K562 (cell line): Measurements from ENCODE around the gene PBXIP1. TPM values are rescaled to one million over a fixed set of nuclear protein-coding genes. Genes with fewer than 3 reads are reported as not detected.
A peak's percentile ranks its signal among the peaks of the same experiment; 100 is the strongest.

Experiments
- BHLHE40 ChIP-seq: IDR thresholded peaks from 2 replicates; pipeline ENCODE4 v1.6.1; 2011; ENCODE audit warnings: low read length, improper control_type of control experiment
- BMI1 ChIP-seq: fragments of 150-350 bp; IDR thresholded peaks from 2 replicates; pipeline ENCODE4 v1.6.1; 2014; ENCODE audit warnings: low read length
- BRF1 ChIP-seq: IDR thresholded peaks from 3 replicates; pipeline ENCODE4 v1.6.1; 2011; ENCODE audit warnings: borderline replicate concordance, mild to moderate bottlenecking; ENCODE audit not compliant: insufficient read length; ENCODE audit errors: extremely low read depth
- CBX8 ChIP-seq: fragments of 200-600 bp; sonication (generic); IDR thresholded peaks from 2 replicates; pipeline ENCODE4 v1.6.1; 2012; ENCODE audit warnings: borderline replicate concordance, mixed run types, low read depth, mild to moderate bottlenecking, moderate library complexity, mixed read lengths, low read length, control low read depth, inconsistent platforms; ENCODE audit not compliant: poor library complexity, severe bottlenecking; ENCODE audit errors: extremely low read depth
- CTCF ChIP-seq, 3 experiments: IDR thresholded peaks in 2 of 3; conservative IDR thresholded peaks in 1 of 3; 2 replicates each; pipeline ENCODE4 v1.5.1; 2011 to 2012; ENCODE audit warnings: low read length in 3 of 3, mild to moderate bottlenecking in 3 of 3, control low read depth in 2 of 3, improper control_type of control experiment in 1 of 3, inconsistent platforms in 1 of 3, low read depth in 1 of 3, mixed read lengths in 1 of 3, moderate library complexity in 1 of 3; ENCODE audit not compliant: insufficient read depth in 2 of 3
- HDGF ChIP-seq: fragments of 450-650 bp; IDR thresholded peaks from 2 replicates; pipeline ENCODE4 v1.6.1; 2016
- HIVEP1 ChIP-seq: fragments of 250-450 bp; sonication (Bioruptor Pico); IDR thresholded peaks from 2 replicates; pipeline ENCODE4 v1.4.0; 2020; ENCODE audit warnings: mild to moderate bottlenecking
- JUND ChIP-seq, 2 experiments: IDR thresholded peaks; 2 replicates in 1 of 2; 3 replicates in 1 of 2; pipeline ENCODE4 v1.6.1; 2011; ENCODE audit warnings: borderline replicate concordance in 2 of 2, low read depth in 2 of 2, low read length in 2 of 2, improper control_type of control experiment in 1 of 2, missing biosample characterization in 1 of 2, missing genetic modification characterization in 1 of 2, missing genetic modification reagents in 1 of 2
- MCM3 ChIP-seq: fragments of 450-650 bp; IDR thresholded peaks from 2 replicates; pipeline ENCODE4 v1.6.1; 2016
- MCM7 ChIP-seq, 2 experiments: fragments of 450-650 bp; IDR thresholded peaks; 2 replicates each; pipeline ENCODE4 v1.6.1; 2016 to 2018
- PCBP2 ChIP-seq: fragments of 200-400 bp; formaldehyde crosslinking; IDR thresholded peaks from 2 replicates; pipeline ENCODE4 v1.6.1; 2018; ENCODE audit warnings: low read length, low read depth, mild to moderate bottlenecking, moderate library complexity; ENCODE audit not compliant: poor library complexity, severe bottlenecking
- POLR2G ChIP-seq: fragments of 200-400 bp; formaldehyde crosslinking; IDR thresholded peaks from 2 replicates; pipeline ENCODE4 v1.6.1; 2017; ENCODE audit warnings: low read depth, mild to moderate bottlenecking, antibody characterized with exemption, low read length, moderate library complexity
- PRPF4 ChIP-seq: fragments of 200-400 bp; formaldehyde crosslinking; IDR thresholded peaks from one replicate; pipeline ENCODE4 v1.6.1; 2017; ENCODE audit warnings: low read length, low read depth, mild to moderate bottlenecking; ENCODE audit not compliant: insufficient read depth, poor library complexity, severe bottlenecking
- RCOR1 ChIP-seq, 2 experiments: IDR thresholded peaks; 2 replicates each; pipeline ENCODE4 v1.6.1; 2012; ENCODE audit warnings: low read depth in 2 of 2, low read length in 2 of 2, borderline replicate concordance in 1 of 2, improper control_type of control experiment in 1 of 2
- SIX5 ChIP-seq, 2 experiments: IDR thresholded peaks; 2 replicates each; pipeline ENCODE4 v1.6.1; 2011; ENCODE audit warnings: low read length in 2 of 2, borderline replicate concordance in 1 of 2, low read depth in 1 of 2, mild to moderate bottlenecking in 1 of 2, moderate library complexity in 1 of 2; ENCODE audit not compliant: insufficient read depth in 1 of 2
- SRSF9 ChIP-seq: fragments of 200-400 bp; formaldehyde crosslinking; IDR thresholded peaks from 2 replicates; pipeline ENCODE4 v1.6.1; 2017; ENCODE audit warnings: low read depth, low read length, borderline replicate concordance
- ZBTB7A ChIP-seq: IDR thresholded peaks from 2 replicates; pipeline ENCODE4 v1.6.1; 2011; ENCODE audit warnings: low read depth, mild to moderate bottlenecking, low read length, moderate library complexity, borderline replicate concordance; ENCODE audit not compliant: control insufficient read depth
- ZNF212 ChIP-seq: fragments of 450-650 bp; formaldehyde crosslinking; IDR thresholded peaks from 2 replicates; pipeline ENCODE4 v1.4.0; 2020; ENCODE audit warnings: mild to moderate bottlenecking
- ZNF224 ChIP-seq: sonication (generic); formaldehyde crosslinking; IDR thresholded peaks from 2 replicates; pipeline ENCODE4 v1.8.0; 2022; ENCODE audit warnings: mild to moderate bottlenecking, missing genetic modification reagents
- ZNF586 ChIP-seq: fragments of 450-650 bp; formaldehyde crosslinking; conservative IDR thresholded peaks from 2 replicates; pipeline ENCODE4 v1.4.0; 2020; ENCODE audit warnings: mild to moderate bottlenecking, moderate library complexity
- ZNF699 ChIP-seq: fragments of 250-450 bp; sonication (Bioruptor Pico); IDR thresholded peaks from 2 replicates; pipeline ENCODE4 v1.8.0; 2021; ENCODE audit warnings: mild to moderate bottlenecking, moderate library complexity; ENCODE audit not compliant: insufficient replicate concordance
- polyA plus RNA-seq, 8 experiments: library from polyadenylated mRNA; depleted of rRNA in 4 of 8; stranded (reverse) in 5 of 8; unstranded in 3 of 8; fragments of >200 nt; fragmentation: Nextera tagmentation in 2 of 8; fragmentation: Illumina TruSeq in 1 of 8; extraction: Ambion mirVana in 2 of 8; extraction: Trizol in 1 of 8; gene quantifications; 2 replicates each; pipeline versions ENCODE4 v1.2.1 to v1.2.3, GENCODE V29; 2011 to 2014; ENCODE audit warnings: inconsistent platforms in 1 of 8, missing spikeins in 1 of 8
- total RNA-seq, 7 experiments: library from RNA; depleted of rRNA in 6 of 7; stranded (reverse); fragments of >200 nt in 6 of 7; fragmentation: Illumina TruSeq in 2 of 7; extraction: Trizol in 2 of 7; gene quantifications; 2 replicates each; pipeline versions ENCODE4 v1.2.1 to v1.2.3, GENCODE V29; 2011 to 2021; ENCODE audit warnings: low replicate concordance in 1 of 7
- TF ChIP-seq, protein P1 (sequence below): fragments of 250-450 bp; sonication (Bioruptor Pico); IDR thresholded peaks from 2 replicates; pipeline ENCODE4 v1.5.0; 2020; ENCODE audit warnings: mild to moderate bottlenecking

Gene PBXIP1
- total and polyA plus RNA-seq, 9 of the 15 experiments (the other 6 are each of a cell fraction or from before 2014, with no cell fraction given) = 0.13 to 8.3 (median 5.8) TPM

- TF ChIP-seq CTCF (IDR thresholded peaks at IDR 0.05 in 2 of 3, conservative IDR thresholded peaks at IDR 0.05 in 1 of 3; ENCODE audit: insufficient read depth in 2 of 3, low read depth in 1 of 3, low read length in 3 of 3) (peak in 2 of 3 experiments; percentile 7 to 13; a peak in 1 of 6 replicates), ZBTB7A (0 out of 2 replicates have a peak, but pooled peaks have one; percentile 19), CBX8 (no peak), SIX5 (IDR thresholded peaks at IDR 0.05; ENCODE audit: borderline replicate concordance in 1 of 2, insufficient read depth in 1 of 2, low read depth in 1 of 2, low read length in 2 of 2) (no peak), ZNF586 (CRISPR knock-in tag) (no peak), ZNF224 (no peak), RCOR1 (IDR thresholded peaks at IDR 0.05; ENCODE audit: borderline replicate concordance in 1 of 2, low read depth in 2 of 2, low read length in 2 of 2) (peak in 1 of 2 experiments; percentile 69; a peak in 1 of 4 replicates), HIVEP1 (CRISPR knock-in tag) (no peak), ZNF212 (CRISPR knock-in tag) (no peak), SRSF9 (no peak), ZNF699 (no peak), BRF1 (no peak), MCM7 (IDR thresholded peaks at IDR 0.05) (no peak), PCBP2 (no peak), HDGF (no peak), PRPF4 (no peak), POLR2G (peak; percentile 44), BHLHE40 (no peak), JUND (IDR thresholded peaks at IDR 0.05; ENCODE audit: borderline replicate concordance, low read depth, low read length) (peak; percentile 84), JUND (tag; IDR thresholded peaks at IDR 0.05; ENCODE audit: borderline replicate concordance, low read depth, low read length) (peak; percentile 37; the same call in 1 of the 3 replicates), BMI1 (no peak), MCM3 (no peak)
- TF ChIP-seq, protein P1, sequence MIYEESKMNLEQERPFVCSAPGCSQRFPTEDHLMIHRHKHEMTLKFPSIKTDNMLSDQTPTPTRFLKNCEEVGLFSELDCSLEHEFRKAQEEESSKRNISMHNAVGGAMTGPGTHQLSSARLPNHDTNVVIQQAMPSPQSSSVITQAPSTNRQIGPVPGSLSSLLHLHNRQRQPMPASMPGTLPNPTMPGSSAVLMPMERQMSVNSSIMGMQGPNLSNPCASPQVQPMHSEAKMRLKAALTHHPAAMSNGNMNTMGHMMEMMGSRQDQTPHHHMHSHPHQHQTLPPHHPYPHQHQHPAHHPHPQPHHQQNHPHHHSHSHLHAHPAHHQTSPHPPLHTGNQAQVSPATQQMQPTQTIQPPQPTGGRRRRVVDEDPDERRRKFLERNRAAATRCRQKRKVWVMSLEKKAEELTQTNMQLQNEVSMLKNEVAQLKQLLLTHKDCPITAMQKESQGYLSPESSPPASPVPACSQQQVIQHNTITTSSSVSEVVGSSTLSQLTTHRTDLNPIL (CRISPR knock-in tag) = no peak
Observed at GRCh38 chr1:154992721-154993571, 37.0 kb upstream of the PBXIP1 start (continued).
